Heart left ventricle (tissue), 13 donors: ENCODE measurements around the gene ITM2C.

Source experiments
- CTCF ChIP-seq, 12 donors: fragments of 200-600 bp; sonication (generic) in 4 of 12; IDR thresholded peaks; one replicate each; pipeline versions ENCODE4 v1.5.0 to v1.8.0; 2018 to 2022; ENCODE audit warnings: antibody characterized with exemption in 12 of 12, mild to moderate bottlenecking in 5 of 12
- POLR2A ChIP-seq, 2 donors: fragments of 450-650 bp; IDR thresholded peaks; one replicate each; pipeline ENCODE4 v1.6.1; 2017; ENCODE audit warnings: antibody characterized with exemption in 2 of 2, mild to moderate bottlenecking in 2 of 2, moderate library complexity in 2 of 2
- donor health status: ischemic (EF 13 %, LVEDD 7.1; RV severe dilation, severe dysfunction).
- donor health status: DM: no; HTN: yes; CAD: no.
- donor health status: DM: no; HTN: no; CAD: no.
- donor health status: ischemic (EF 25% LVEDD 6.9; RV normal size, moderate dysfunction).
- donor health status: ischemic (EF 25% LVEDD 5.7; RV mildly dilated, moderate dysfunction).
- donor health status: ischemic (EF 35%, LVEDD 5.7; RV mildly dilated, moderate dysfunction).
- donor health status: nonischemic (EF 11% LVEDD 7.7; RV severe dilation, severe dysfunction).
- donor health status: DM: yes; HTN: yes; CAD: no.
- donor health status: PGD.
- donor health status: ischemic (EF 29% LVEDD 5.4; RV normal size, mild dysfunction).
- donor health status: nonischemic (EF 23%, LVEDD 6.1; RV moderate dilation, normal function).

GRCh38 chr2:230865307-230865765 is 594 bp downstream of the ITM2C start:
- TF ChIP-seq CTCF (IDR thresholded peaks at IDR 0.05) = no peak
- TF ChIP-seq POLR2A (IDR thresholded peaks at IDR 0.05) = no peak
